HG03045 (cell line): ENCODE data around the gene SSBP3.

ENCODE experiments used
- ATAC-seq: cut with Tn5 transposase; IDR thresholded peaks from one replicate; pipeline ENCODE4 v1.9.1; 2021; ENCODE audit warnings: mild to moderate bottlenecking, moderate library complexity; ENCODE audit not compliant: unreplicated experiment

SSBP3 gene

GRCh38 chr1:54291276-54292001 is 114.8 kb downstream of the SSBP3 start:
- ATAC-seq, result no peak

- ATAC-seq, result no peak
Observed at GRCh38 chr1:54290506-54291184, 115.5 kb downstream of the SSBP3 start.

GRCh38 chr1:54289712-54290233 is 116.4 kb downstream of the SSBP3 start:
- ATAC-seq, result no peak

- no peak for ATAC-seq
Observed at GRCh38 chr1:54287801-54288211, 118.4 kb downstream of the SSBP3 start.

- no peak for ATAC-seq
Observed at GRCh38 chr1:54287176-54287650, 119.0 kb downstream of the SSBP3 start.

- no peak for ATAC-seq
Observed at GRCh38 chr1:54285815-54286345, 120.3 kb downstream of the SSBP3 start.

GRCh38 chr1:54284781-54285529 is 121.2 kb downstream of the SSBP3 start:
- ATAC-seq, result no peak

GRCh38 chr1:54283635-54284385 is 122.4 kb downstream of the SSBP3 start:
- ATAC-seq, result no peak

- ATAC-seq, result no peak
Observed at GRCh38 chr1:54282101-54282847, 123.9 kb downstream of the SSBP3 start.

- ATAC-seq, result no peak
Observed at GRCh38 chr1:54280651-54281050, 125.5 kb downstream of the SSBP3 start.

- no peak for ATAC-seq
Observed at GRCh38 chr1:54279457-54279856, 126.7 kb downstream of the SSBP3 start.

- no peak for ATAC-seq
Observed at GRCh38 chr1:54278941-54279422, 127.2 kb downstream of the SSBP3 start.

- ATAC-seq, result no peak
Observed at GRCh38 chr1:54277451-54278341, 128.5 kb downstream of the SSBP3 start.

GRCh38 chr1:54276617-54277450 is 129.4 kb downstream of the SSBP3 start:
- ATAC-seq, result no peak

GRCh38 chr1:54275349-54275748 is 130.8 kb downstream of the SSBP3 start:
- no peak for ATAC-seq

GRCh38 chr1:54274881-54275280 is 131.3 kb downstream of the SSBP3 start:
- ATAC-seq, result no peak

- no peak for ATAC-seq
Observed at GRCh38 chr1:54274448-54274847, 131.7 kb downstream of the SSBP3 start.

- ATAC-seq, result no peak
Observed at GRCh38 chr1:54273795-54274163, 132.4 kb downstream of the SSBP3 start.
